ENCODE results near the gene TRIL. TPM values are rescaled to one million over a fixed set of nuclear protein-coding genes. Genes with fewer than 3 reads are reported as not detected.

Gene TRIL
- total and polyA plus RNA-seq, 2 experiments from 2014 or later = 1.7 to 5.8 TPM

DNA sequence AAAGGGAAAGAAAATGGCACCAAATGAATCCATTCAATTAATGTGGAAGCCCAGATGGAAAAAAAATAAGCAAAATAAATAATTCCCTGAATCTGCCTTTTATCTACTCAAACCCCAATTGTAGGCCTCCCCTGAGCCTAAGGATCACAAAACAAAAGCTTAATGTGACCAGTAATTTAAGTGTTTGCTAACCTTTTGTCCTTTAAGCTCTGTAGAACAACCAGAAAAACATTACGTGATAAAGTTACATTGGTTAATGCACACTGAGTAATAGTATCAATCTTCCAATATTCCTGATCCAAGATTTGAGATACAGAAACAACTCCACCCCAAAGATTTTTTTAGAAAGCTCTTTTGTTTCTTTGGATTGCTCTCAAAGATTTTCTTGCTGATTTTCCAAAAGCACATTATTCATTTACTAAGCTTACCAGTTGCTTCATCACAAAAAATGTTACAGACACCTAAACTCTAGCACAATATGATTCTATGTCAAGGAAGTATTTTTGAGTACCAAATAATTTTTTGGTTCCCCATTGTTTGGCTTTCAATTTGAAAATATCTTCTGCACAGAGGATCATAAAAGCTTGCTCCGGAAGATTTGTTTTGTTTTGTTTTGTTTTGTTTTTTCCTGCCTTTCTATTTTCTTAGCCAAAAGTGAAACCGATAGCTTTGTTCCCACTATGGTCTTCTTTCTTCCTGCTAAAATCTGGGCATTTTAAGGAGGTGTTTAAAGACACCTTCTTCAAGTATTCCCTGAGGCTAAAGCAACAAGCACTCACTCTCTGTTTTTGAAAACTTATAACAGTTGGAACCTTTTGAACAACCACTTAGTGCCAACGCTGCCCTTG, 54.2 kb downstream of the TRIL start:
- no peaks in the 10 kb centered on the region for H3K36me3 ChIP-seq
- no peaks in the 10 kb centered on the region for H3K4me1 ChIP-seq (ENCODE audit: low read depth)
- TF ChIP-seq, protein P1, sequence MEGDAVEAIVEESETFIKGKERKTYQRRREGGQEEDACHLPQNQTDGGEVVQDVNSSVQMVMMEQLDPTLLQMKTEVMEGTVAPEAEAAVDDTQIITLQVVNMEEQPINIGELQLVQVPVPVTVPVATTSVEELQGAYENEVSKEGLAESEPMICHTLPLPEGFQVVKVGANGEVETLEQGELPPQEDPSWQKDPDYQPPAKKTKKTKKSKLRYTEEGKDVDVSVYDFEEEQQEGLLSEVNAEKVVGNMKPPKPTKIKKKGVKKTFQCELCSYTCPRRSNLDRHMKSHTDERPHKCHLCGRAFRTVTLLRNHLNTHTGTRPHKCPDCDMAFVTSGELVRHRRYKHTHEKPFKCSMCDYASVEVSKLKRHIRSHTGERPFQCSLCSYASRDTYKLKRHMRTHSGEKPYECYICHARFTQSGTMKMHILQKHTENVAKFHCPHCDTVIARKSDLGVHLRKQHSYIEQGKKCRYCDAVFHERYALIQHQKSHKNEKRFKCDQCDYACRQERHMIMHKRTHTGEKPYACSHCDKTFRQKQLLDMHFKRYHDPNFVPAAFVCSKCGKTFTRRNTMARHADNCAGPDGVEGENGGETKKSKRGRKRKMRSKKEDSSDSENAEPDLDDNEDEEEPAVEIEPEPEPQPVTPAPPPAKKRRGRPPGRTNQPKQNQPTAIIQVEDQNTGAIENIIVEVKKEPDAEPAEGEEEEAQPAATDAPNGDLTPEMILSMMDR (IDR thresholded peaks at IDR 0.05; ENCODE audit: low read depth, low read length) = no peak
- H3K27ac ChIP-seq = no peak overlapping the region
- no peak for DNase-seq (ENCODE audit: low read depth in 1 of 2, low spot score in 1 of 2)
- no peaks in the 10 kb centered on the region for H3K9me3 ChIP-seq (ENCODE audit: low read depth)
- no peaks in the 10 kb centered on the region for H3K27me3 ChIP-seq
- H3K4me3 ChIP-seq = no peak overlapping the region

Other genes starting within 250 kb of the TRIL start
- gene CPVL, start 188.2 kb upstream of the TRIL start, total RNA-seq = 30.6 and 49.5 TPM in 2 replicates
- 75.3 and 95.2 TPM in 2 replicates for gene CPVL, start 188.2 kb upstream of the TRIL start, polyA plus RNA-seq
- gene CHN2, start 236.4 kb upstream of the TRIL start, total RNA-seq = 19.0 and 30.5 TPM in 2 replicates
- gene CHN2, start 236.4 kb upstream of the TRIL start, polyA plus RNA-seq = 15.8 and 16.0 TPM in 2 replicates

Data from cardiac muscle cell (in vitro differentiated cells and primary cell).